Measurements from ENCODE around the gene CHPT1. TPM values are rescaled to one million over a fixed set of nuclear protein-coding genes. Genes with fewer than 3 reads are reported as not detected.
A peak's percentile ranks its signal among the peaks of the same experiment; 100 is the strongest.

CHPT1 gene
- total and polyA plus RNA-seq, 2 of the 13 experiments (the other 11 are each of a cell fraction or from before 2014, with no cell fraction given), result 117 to 178 TPM

DNA sequence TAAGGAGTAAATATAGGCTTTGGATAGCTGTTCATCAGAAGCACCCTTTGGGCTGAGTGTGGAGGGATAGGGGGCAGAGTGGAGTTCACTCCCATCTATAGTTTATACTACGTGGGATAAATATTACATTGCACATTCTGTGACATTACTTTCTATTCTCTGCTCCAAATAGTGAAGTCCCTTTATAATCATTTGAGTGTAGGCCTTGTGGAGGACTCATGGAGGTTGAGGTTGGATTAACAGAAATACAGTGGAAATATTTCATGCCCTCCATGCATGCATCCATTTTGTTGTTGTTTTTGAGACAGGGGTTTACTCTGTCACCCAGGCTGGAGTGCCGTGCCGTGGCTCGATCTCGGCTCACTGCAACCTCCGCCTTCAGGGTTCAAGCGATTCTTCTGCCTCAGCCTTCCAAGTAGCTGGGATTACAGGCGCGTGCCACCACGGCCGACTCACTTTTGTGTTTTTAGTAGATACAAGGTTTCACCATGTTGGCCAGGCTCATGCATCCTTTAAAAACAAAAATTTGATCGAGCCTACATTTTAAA, 1.4 kb downstream of the CHPT1 start (continued):
- TF ChIP-seq ZKSCAN8 (CRISPR knock-in tag; IDR thresholded peaks at IDR 0.05; ENCODE audit: borderline replicate concordance) (0 out of 2 replicates have a peak, but pooled peaks have one; percentile 21), SMARCE1 (IDR thresholded peaks at IDR 0.05; ENCODE audit: borderline replicate concordance) (no peak), CTCF (CRISPR knock-in tag; IDR thresholded peaks at IDR 0.05) (peak; percentile 34), TBX3 (IDR thresholded peaks at IDR 0.05; ENCODE audit: borderline replicate concordance) (no peak), SAP130 (CRISPR knock-in tag; IDR thresholded peaks at IDR 0.05; ENCODE audit: low read depth) (peak; percentile 54; the same call in 1 of the 2 replicates), ZNF775 (CRISPR knock-in tag; IDR thresholded peaks at IDR 0.05; ENCODE audit: borderline replicate concordance) (no peak), DMAP1 (CRISPR knock-in tag; IDR thresholded peaks at IDR 0.05) (0 out of 2 replicates have a peak, but pooled peaks have one; percentile 10), MED1 (CRISPR knock-in tag; IDR thresholded peaks at IDR 0.05) (0 out of 2 replicates have a peak, but pooled peaks have one; percentile 16), ZNF225 (CRISPR knock-in tag; IDR thresholded peaks at IDR 0.05) (no peak), ZNF543 (CRISPR knock-in tag; IDR thresholded peaks at IDR 0.05) (no peak), PPARG (CRISPR knock-in tag; conservative IDR thresholded peaks at IDR 0.05) (peak; percentile 2; the same call in 1 of the 2 replicates), CREM (IDR thresholded peaks at IDR 0.05) (0 out of 2 replicates have a peak, but pooled peaks have one; percentile 1), CREM (CRISPR knock-in tag; IDR thresholded peaks at IDR 0.05) (no peak), IRX3 (CRISPR knock-in tag; IDR thresholded peaks at IDR 0.05; ENCODE audit: borderline replicate concordance, low read depth) (no peak), JDP2 (CRISPR knock-in tag; IDR thresholded peaks at IDR 0.05; ENCODE audit: borderline replicate concordance) (no peak), JUNB (CRISPR knock-in tag; IDR thresholded peaks at IDR 0.05; ENCODE audit: borderline replicate concordance) (no peak), TP53 (CRISPR knock-in tag; conservative IDR thresholded peaks at IDR 0.05) (no peak), ZBTB42 (CRISPR knock-in tag; IDR thresholded peaks at IDR 0.05) (no peak), NONO (IDR thresholded peaks at IDR 0.05) (no peak), NONO (CRISPR knock-in tag; conservative IDR thresholded peaks at IDR 0.05) (no peak), ATF1 (CRISPR knock-in tag; IDR thresholded peaks at IDR 0.05) (no peak), ZBTB7A (CRISPR knock-in tag; IDR thresholded peaks at IDR 0.05) (no peak)
- TF ChIP-seq, protein P1, sequence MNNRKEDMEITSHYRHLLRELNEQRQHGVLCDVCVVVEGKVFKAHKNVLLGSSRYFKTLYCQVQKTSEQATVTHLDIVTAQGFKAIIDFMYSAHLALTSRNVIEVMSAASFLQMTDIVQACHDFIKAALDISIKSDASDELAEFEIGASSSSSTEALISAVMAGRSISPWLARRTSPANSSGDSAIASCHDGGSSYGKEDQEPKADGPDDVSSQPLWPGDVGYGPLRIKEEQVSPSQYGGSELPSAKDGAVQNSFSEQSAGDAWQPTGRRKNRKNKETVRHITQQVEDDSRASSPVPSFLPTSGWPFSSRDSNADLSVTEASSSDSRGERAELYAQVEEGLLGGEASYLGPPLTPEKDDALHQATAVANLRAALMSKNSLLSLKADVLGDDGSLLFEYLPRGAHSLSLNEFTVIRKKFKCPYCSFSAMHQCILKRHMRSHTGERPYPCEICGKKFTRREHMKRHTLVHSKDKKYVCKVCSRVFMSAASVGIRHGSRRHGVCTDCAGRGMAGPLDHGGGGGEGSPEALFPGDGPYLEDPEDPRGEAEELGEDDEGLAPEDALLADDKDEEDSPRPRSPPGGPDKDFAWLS (CRISPR knock-in tag; IDR thresholded peaks at IDR 0.05; ENCODE audit: borderline replicate concordance), result no peak
